Upper lobe of right lung (tissue), 1 donor: ENCODE results near the gene ADCY1. TPM values are rescaled to one million over a fixed set of nuclear protein-coding genes. Genes with fewer than 3 reads are reported as not detected.
"Not testable (repeated sequence)": the region's sequence is repeated elsewhere in the genome, so short reads cannot be mapped to it uniquely, and the experiment has no call there.

Experiments
- ATAC-seq: fragments of 200-7000 bp; cut with Tn5 transposase; one replicate; pipeline ENCODE4 v1.9.1; 2020; ENCODE audit warnings: mild to moderate bottlenecking, moderate library complexity
- DNase-seq: peaks from one replicate; pipeline ENCODE4 v3.0.0-alpha.2; 2020
- H3K27ac ChIP-seq: fragments of 200-600 bp; one replicate; pipeline ENCODE4 v1.8.0; 2022
- H3K27me3 ChIP-seq: fragments of 200-600 bp; one replicate; pipeline ENCODE4 v1.8.0; 2022; ENCODE audit warnings: mild to moderate bottlenecking
- H3K36me3 ChIP-seq: fragments of 200-600 bp; one replicate; pipeline ENCODE4 v1.8.0; 2022
- H3K4me1 ChIP-seq: fragments of 200-600 bp; one replicate; pipeline ENCODE4 v1.8.0; 2022
- H3K4me3 ChIP-seq: fragments of 200-600 bp; one replicate; pipeline ENCODE4 v1.8.0; 2022; ENCODE audit warnings: mild to moderate bottlenecking
- H3K9me3 ChIP-seq: fragments of 200-600 bp; one replicate; pipeline ENCODE4 v1.8.0; 2022
- CTCF ChIP-seq: fragments of 200-600 bp; IDR thresholded peaks from one replicate; pipeline ENCODE4 v1.8.0; 2022; ENCODE audit warnings: antibody characterized with exemption
- intact Hi-C: fragments of 100-400 bp; cut with DNase I; formaldehyde crosslinking; loops from one replicate; pipeline ENCODE4 v1.11.0; 2022
- total RNA-seq: library from RNA; stranded (reverse); fragmentation: NEBNext Ultra II Directional; extraction: Animal tissue kit (Norgen Biotek cat#: 25700); gene quantifications from one replicate; pipeline ENCODE4 v1.2.1, GENCODE V29; 2021
- donor health status: DM: no; HTN: yes; CAD: no; lungs with severe emphysema.

Gene ADCY1
- total RNA-seq, 1 donor from 2014 or later, result 3.9 TPM

- no peak overlapping the region for H3K27ac ChIP-seq
- no peaks in the 10 kb centered on the region for H3K4me1 ChIP-seq
- ATAC-seq, result no peak
- no peak for TF ChIP-seq CTCF
- intact Hi-C loops, result no loop called here
- DNase-seq, result no peak
- no peaks in the 10 kb centered on the region for H3K27me3 ChIP-seq
- peaks cover 40% of the 10 kb centered on the region for H3K36me3 ChIP-seq
- H3K9me3 ChIP-seq, result no peaks in the 10 kb centered on the region
- no peak overlapping the region for H3K4me3 ChIP-seq
Observed at GRCh38 chr7:45721686-45722598, 147.8 kb downstream of the ADCY1 start.

- H3K27me3 ChIP-seq, H3K27ac ChIP-seq, DNase-seq, H3K4me1 ChIP-seq, H3K9me3 ChIP-seq, intact Hi-C loops, H3K4me3 ChIP-seq, ATAC-seq: not testable (repeated sequence)
- H3K36me3 ChIP-seq, result peaks cover 60% of the 10 kb centered on the region
Observed at GRCh38 chr7:45725231-45725630, 151.1 kb downstream of the ADCY1 start.

- ATAC-seq, result peak; percentile 21
- no peak overlapping the region for H3K27ac ChIP-seq
- no peak overlapping the region for H3K4me3 ChIP-seq
- TF ChIP-seq CTCF, result no peak
- no peaks in the 10 kb centered on the region for H3K9me3 ChIP-seq
- no peaks in the 10 kb centered on the region for H3K4me1 ChIP-seq
- peaks cover 60% of the 10 kb centered on the region for H3K36me3 ChIP-seq
- intact Hi-C loops, result no loop called here
- no peaks in the 10 kb centered on the region for H3K27me3 ChIP-seq
- DNase-seq, result peak; percentile 51
Observed at GRCh38 chr7:45726883-45727282, 152.7 kb downstream of the ADCY1 start.

GRCh38 chr7:45731692-45732443, 157.7 kb downstream of the ADCY1 start:
- H3K27ac ChIP-seq, H3K9me3 ChIP-seq, H3K4me3 ChIP-seq, H3K27me3 ChIP-seq, DNase-seq, H3K4me1 ChIP-seq, ATAC-seq, intact Hi-C loops: not testable (repeated sequence)
- H3K36me3 ChIP-seq, result peaks cover 35% of the 10 kb centered on the region

- H3K27me3 ChIP-seq, DNase-seq, intact Hi-C loops, H3K9me3 ChIP-seq, H3K4me1 ChIP-seq, H3K4me3 ChIP-seq, ATAC-seq, H3K27ac ChIP-seq: not testable (repeated sequence)
- H3K36me3 ChIP-seq, result peaks cover 33% of the 10 kb centered on the region
Observed at GRCh38 chr7:45738920-45739319, 164.8 kb downstream of the ADCY1 start.

GRCh38 chr7:45740573-45740972, 166.4 kb downstream of the ADCY1 start:
- H3K4me3 ChIP-seq, DNase-seq, ATAC-seq, H3K27me3 ChIP-seq, H3K27ac ChIP-seq, H3K9me3 ChIP-seq, intact Hi-C loops, H3K4me1 ChIP-seq: not testable (repeated sequence)
- peaks cover 25% of the 10 kb centered on the region for H3K36me3 ChIP-seq

- peak; percentile 9 for TF ChIP-seq CTCF
- intact Hi-C loops, ATAC-seq, H3K27ac ChIP-seq, DNase-seq, H3K4me3 ChIP-seq, H3K9me3 ChIP-seq, H3K27me3 ChIP-seq, H3K4me1 ChIP-seq: not testable (repeated sequence)
- H3K36me3 ChIP-seq, result peaks cover 70% of the 10 kb centered on the region
Observed at GRCh38 chr7:45748976-45749375, 174.8 kb downstream of the ADCY1 start.

- ATAC-seq, H3K9me3 ChIP-seq, H3K27me3 ChIP-seq, DNase-seq, H3K27ac ChIP-seq, intact Hi-C loops, H3K4me1 ChIP-seq, H3K4me3 ChIP-seq: not testable (repeated sequence)
- peaks cover 69% of the 10 kb centered on the region for H3K36me3 ChIP-seq
Observed at GRCh38 chr7:45751352-45751751, 177.2 kb downstream of the ADCY1 start.

- H3K4me1 ChIP-seq, H3K27me3 ChIP-seq, intact Hi-C loops, DNase-seq, H3K4me3 ChIP-seq, H3K9me3 ChIP-seq, ATAC-seq, H3K27ac ChIP-seq: not testable (repeated sequence)
- peaks cover 30% of the 10 kb centered on the region for H3K36me3 ChIP-seq
Observed at GRCh38 chr7:45756333-45756732, 182.2 kb downstream of the ADCY1 start.
